GM12892 (cell line): Measurements from ENCODE around the gene GTF2A2.

ENCODE experiments used
- POLR2A ChIP-seq: IDR thresholded peaks from 2 replicates; pipeline ENCODE4 v1.6.1; 2011; ENCODE audit warnings: low read depth, low read length, control low read depth
- POLR2AphosphoS5 ChIP-seq: IDR thresholded peaks from 2 replicates; pipeline ENCODE4 v1.6.1; 2011; ENCODE audit warnings: low read depth, low read length, control low read depth
- TAF1 ChIP-seq: IDR thresholded peaks from 2 replicates; pipeline ENCODE4 v1.6.1; 2011; ENCODE audit warnings: low read depth, mild to moderate bottlenecking, control low read depth, low read length, borderline replicate concordance

DNA sequence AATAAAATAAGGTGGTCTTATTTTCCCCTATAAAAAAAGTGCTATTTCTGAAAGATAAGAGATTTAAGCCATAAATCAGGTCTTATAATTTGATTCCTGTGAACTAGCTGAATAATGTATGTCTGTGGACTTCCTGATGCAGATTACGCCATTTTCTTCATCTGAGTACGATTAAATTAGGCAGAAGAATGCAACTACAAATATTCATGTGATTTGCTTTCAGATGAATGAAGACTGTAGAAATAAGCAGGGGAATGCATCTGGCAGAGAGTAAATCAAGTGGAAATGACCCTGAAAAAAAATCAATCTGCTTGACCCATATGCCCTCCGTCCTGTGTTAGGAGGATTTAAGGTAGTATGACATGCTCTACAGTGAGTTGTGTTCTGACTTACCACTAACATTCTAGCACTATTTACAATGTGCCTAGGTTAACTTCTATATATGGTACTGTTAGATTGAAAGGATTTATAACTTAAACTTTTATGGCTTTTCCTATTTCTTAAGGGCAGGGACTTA is 17.1 kb upstream of the GTF2A2 start:
- TF ChIP-seq POLR2A (no peak), POLR2AphosphoS5 (no peak), TAF1 (no peak)
